NCI-H2081 (cell line): ENCODE data around the gene SALL2.
A peak's percentile ranks its signal among the peaks of the same experiment; 100 is the strongest.
"Not testable (repeated sequence)": the region's sequence is repeated elsewhere in the genome, so short reads cannot be mapped to it uniquely, and the experiment has no call there.

Experiments
- DNase-seq, 2 experiments: peaks; one replicate each; lab custom pipeline; 2025; lab: John Stamatoyannopoulos, UW

SALL2 gene

DNA sequence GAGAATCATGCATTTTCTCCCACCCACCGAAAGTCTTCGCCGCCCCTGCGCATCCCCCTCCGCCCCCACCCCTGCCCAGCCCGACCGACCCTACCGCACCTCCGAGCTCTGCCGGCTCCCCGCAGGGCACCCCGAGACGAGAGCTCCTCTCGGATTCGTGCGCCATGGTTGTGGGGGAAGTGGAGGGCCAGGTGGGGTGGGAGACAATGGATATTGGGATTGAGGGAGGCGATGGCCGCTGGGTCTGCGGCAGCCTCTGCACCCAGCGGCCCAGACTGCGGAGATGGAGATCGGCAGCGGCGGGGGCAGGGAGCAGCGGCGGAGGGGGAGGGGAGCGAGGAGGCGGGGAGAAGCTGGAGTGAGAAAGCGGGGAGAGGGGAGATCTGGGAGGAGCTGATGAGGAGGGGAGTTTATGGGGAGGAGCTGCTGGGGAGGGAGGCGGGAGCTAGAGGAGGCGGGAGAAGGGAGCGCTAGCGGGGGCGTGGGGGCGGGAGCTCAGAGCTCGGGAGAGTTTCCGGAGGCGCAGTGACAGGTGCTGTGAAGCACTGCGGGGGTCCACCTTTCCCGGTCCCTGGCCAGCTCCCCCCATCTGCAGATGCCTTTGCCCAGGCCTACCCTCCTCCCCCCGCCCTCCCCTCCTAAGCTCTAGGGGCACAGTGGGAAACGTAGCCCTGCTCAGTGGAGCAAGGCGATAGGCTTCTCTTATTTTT, at the start of gene SALL2:
Gene SALL2, minus strand, starts transcription at position 385 of the 710 bp plus-strand sequence. Its CDS starts 219 bp downstream, at position 166.
- peak; percentile 93 to 94 for DNase-seq

DNA sequence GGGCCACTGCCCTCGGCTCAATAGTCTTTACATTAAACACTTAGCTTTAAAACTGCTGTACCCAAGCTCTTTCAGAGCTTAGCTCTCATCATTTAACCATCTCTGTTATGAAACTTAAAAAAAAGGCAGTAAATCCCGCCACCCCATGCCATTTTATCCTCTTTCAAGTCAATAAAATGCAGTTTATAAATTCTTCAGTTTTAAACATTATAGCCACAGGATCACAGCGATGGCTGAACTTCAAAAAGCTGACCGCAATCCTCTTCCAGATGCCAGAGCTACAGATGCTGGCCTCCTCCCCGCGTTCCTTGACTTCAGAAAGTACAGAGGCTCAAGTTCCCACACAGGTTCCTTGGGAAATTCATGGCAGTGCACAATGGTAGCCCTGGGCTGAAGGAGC, 49.5 kb upstream of the SALL2 start:
- no peak for DNase-seq

DNA sequence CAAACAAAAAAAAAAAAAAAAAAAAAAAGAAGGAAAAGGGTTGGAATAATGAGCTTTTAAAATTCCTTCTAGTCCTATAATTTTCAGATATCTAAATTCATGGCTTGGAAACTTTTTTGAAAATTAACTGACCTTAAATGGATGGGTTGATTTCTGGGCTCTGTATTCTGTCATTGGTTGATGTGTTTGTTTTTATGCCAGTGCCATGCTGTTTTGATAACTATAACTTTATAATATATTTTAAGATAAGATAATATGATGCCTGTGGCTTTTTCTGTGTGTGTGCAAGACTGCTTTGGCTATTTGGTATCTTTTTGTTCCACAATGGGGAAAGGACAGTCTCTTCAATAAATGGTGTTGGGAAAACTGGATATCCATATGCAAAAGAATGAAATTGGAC, 46.5 kb upstream of the SALL2 start:
- DNase-seq: no peak

DNA sequence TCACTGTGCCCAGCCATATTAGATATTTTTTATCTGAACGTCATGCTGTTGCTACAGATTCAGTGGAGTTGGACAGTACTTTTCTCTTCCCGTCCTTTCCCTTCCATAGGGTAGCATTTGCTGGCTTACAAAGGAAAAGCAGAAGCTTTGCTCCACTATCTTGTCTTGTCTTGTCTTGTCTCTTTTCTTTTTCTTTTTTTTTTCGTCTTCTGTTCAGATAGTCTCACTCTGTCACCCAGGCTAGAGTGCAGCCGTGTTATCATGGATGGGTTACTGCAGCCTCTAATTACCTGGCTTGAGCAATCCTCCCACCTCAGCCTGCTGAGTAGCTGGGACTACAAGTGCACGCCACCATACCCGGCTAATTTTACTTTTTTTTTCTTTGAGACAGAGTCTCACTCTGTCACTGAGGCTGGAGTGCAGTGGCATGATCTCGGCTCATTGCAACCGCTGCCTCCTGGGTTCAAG, 32.6 kb upstream of the SALL2 start:
- no peak for DNase-seq

DNA sequence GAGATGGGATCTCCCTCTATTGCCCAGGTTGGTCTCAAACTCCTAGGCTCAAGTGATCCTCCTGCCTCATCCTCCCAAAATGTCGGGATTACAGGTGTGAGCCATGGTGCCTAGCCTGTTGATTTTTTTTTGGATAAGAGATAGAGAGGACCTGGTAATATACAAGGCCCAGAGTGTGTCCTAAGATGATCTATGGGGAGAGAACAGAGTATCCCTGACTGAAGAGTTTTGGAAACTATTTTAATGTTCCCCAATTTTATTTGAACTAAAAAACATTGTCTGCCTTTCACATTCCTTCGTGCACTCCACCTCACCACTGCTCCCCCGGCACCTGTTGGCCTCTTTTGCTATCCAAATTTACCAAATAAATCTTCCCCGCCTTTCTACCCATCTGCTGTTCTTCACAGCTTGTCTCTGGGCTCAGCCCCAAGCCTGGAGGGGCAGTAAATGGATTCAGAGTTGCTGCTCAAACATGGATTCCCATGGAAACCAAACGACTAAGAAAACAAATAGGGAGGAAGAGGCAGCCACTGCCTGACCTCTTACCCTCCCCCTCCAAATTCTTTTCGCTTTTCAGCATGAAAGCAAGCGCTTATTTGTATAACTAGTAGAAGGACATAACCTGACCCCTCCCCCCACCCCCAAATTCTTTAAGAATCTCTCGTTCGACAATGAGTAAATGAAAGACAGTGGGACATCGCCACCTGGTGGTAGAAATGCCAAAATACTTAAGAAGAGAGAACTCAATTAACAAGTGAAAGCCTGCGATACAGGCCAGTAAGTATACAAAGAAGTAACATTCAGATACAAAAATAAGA, 31.1 kb upstream of the SALL2 start:
- DNase-seq: peak; percentile 87 to 92

DNA sequence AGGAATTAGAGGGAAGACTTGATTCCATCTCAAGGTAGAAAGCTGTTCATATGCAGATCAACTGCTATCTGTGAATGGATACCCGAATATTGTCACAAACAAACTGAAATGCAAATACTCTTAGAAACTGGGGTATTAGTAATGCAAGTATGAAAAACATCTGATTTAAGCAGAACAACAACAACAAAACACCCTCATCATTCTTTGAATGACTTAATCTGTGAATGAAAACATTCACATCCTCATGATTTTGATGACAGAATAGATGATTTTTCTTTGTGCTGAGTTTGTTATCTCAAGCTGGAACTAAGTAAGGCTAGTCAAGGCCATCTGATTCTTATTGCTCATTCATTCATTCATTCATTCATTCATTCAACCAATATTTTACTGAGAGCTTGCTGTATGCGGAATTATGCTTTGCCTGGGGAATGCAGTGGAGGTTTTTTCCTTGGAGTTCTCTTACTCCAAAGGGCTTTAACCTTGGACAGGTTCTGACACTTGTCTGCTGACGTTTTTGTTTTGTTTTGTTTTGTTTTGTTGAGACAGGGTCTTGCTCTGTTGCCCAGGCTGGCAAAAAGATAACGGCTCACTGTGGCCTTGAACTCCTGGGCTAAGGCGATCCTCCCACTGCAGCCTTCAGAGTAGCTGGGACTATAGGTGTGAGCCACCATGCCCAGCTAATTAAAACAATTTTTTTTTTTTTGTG, 30.4 kb upstream of the SALL2 start:
- no peak for DNase-seq

DNA sequence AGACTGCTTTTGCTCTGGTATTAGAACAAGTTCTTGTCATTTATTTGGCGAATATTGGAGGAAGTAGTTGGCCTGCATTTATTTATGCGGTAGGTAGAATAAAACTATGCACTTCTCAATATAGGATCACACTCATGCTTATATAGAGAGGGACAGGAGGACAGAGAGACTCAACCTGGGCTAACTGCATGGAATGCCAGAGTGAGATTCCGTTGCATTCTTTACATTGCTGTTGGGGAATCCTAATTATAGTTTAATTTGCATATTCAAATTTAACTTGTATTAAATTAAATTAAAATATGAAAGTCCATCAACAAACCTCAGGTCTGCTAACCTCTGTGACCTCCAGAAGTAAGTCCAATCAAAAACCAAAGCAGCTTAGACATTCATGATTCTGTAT, 27.1 kb upstream of the SALL2 start:
- DNase-seq: no peak

DNA sequence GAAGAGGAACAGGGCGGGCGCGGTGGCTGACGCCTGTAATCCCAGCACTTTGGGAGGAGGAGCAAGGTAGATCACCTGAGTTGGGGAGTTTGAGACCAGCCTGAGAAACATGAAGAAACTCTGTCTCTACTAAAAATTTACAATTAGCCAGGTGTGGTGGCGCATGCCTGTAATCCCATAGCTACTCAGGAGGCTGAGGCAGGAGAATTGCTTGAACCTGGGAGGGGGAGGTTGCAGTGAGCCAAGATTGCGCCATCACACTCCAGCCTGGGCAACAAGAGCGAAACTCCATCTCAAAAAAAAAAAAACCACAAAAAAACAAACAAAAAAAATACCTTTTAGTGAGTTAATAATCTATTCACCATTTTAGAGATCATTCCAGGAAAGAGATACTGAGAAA, 18.4 kb upstream of the SALL2 start:
- not testable (repeated sequence) for DNase-seq

DNA sequence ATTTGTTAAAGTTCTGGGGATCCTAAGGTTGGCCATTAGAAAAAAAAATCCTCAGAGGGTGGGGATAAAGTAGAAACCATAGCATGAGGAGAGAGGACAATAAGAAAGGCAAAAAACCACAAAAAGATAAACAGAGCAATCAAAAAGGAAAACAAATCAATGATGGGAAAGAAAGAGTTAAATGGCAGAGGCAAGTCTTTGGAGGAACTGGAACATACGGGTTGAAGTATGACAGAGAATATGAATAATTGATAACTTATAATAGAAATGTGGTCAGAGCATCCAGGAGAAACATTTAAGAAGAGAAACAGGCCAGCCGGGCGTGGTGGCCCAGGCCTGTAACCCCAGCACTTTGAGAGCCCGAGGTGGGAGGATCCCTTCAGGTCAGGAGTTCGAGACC, 17.8 kb upstream of the SALL2 start:
- no peak for DNase-seq

DNA sequence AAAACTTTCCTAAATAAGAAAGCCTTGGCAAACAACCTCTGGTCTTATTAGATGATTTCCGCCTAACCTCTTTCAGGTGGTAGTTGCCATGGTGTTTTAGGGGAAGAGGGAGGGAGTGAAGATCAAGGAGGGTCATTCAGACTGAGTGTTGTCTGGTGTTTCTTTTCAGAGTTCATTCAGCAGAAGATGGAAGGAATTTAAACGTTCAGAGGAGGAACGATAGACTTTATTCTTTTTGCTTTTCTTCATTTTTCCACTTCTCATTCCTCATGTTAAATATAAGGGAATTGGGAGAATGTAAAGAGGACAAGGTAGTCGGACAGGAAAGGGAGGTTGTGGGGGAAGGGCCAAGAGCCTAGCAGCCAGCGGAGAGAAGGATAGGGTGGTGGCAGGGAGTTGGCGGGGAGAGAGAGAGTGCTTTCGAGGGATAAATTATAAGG, 17.4 kb upstream of the SALL2 start:
- DNase-seq: no peak

DNA sequence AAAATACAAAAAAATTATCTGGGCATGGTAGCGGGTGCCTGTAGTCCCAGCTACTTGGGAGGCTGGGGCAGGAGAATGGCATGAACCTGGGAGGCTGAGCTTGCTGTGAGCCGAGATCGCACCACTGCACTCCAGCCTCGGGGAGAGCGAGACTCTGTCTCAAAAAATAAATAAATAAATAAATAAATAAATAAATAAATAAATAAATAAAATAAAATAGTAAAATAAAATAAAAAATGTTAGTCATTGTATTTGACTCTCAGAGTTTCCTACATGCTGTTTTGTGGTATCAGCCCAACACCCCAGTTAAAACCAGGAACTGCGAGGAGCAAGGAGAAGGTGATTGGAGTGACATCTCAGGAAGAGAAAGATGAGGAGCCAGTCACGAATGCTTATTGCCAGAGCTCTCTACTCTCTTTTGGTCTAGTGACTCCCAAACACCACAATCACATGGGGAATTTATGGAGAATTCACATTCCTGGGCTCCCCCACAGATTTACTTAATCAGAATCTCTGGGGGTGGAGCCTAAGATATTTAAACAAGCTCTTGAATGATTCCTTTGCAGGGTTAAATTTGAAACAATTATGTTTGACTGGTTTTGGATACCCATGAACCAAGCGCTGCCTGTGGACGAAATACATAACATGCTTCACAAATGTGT, 15.4 kb upstream of the SALL2 start:
- no peak for DNase-seq

DNA sequence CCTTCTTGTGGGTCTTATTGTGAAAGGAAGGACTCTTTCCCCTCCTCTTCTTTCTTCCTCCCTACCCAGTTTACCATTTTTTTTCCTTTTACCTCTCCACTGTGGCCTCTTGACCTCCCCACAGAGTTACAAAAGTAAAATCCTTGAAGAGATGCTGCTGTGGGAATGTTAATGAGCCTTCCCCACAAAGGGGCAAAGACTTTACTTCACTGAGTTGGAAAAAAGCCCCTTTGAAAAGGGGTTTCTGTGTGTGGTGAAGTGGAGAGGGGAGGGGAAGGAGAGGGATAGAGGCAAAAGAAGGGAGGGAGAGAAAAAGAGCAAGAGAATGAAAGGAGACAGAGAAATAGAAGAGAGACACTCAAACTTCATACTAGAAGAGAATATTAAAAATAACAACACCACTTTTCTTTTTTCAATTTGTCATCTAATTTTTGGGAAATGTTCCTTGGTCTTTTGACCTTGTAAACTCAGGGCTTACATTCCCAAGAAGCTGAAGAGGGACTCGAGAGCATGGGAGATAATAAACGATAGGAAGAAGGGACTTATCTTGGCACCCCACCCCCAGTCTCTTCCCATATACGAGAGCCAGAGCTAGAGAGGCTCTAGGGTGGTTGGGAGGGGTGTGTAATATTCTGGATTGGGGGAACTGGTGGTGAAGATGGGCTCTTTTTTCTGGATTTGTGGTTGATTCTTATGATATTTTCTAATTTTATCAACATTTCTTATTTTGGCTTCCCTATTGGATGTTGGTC, 13.2 kb upstream of the SALL2 start:
- no peak for DNase-seq

DNA sequence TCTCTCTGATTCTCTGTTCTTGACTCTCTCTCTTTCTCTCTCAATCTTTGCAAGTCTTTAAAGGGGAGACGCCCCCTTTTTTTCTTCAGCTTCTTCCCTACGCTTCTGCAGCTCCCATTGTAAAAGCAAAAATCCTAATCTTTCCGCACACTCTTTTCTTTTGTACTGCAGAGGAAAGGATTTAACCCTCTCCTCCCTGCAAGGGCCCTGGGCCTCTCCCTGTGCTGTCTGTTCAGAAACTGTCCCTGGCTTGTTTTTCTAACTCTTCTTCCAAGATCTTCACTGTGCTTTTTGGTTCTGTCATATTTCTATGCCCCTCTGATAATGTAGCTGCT, 10.9 kb upstream of the SALL2 start:
- no peak for DNase-seq

DNA sequence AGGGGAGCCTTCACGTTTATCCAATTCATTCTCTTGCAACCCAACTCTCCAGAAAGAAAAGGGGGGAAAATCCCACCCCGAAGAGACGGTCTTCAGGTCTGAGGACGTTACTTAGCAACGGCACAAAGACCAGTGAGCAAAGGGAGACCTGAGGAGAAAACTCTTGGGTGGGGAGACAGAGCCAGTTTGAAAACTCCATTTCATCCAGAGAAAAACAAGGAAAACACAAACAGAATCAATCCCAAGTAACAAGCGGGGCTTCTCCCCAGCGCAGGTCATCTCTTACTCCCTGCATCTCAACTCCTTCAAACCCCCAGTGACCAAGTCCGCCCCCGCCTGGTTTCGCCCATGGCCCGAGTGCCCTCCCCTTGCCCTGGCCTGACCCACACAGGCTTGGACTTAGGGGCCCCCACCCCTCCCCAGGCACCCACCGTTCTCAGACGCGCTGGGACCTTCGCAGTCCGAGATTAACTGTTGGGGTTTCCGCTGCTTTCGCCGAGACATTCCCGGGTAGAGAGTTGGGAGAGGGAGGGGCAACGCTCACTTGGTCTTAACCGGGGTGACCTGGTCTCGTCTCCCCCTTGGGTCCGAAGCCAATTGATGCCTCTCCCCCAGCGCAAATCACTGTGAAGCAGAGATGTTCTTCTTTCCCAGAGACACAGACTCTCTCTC, 10.4 kb upstream of the SALL2 start:
- DNase-seq: no peak

DNA sequence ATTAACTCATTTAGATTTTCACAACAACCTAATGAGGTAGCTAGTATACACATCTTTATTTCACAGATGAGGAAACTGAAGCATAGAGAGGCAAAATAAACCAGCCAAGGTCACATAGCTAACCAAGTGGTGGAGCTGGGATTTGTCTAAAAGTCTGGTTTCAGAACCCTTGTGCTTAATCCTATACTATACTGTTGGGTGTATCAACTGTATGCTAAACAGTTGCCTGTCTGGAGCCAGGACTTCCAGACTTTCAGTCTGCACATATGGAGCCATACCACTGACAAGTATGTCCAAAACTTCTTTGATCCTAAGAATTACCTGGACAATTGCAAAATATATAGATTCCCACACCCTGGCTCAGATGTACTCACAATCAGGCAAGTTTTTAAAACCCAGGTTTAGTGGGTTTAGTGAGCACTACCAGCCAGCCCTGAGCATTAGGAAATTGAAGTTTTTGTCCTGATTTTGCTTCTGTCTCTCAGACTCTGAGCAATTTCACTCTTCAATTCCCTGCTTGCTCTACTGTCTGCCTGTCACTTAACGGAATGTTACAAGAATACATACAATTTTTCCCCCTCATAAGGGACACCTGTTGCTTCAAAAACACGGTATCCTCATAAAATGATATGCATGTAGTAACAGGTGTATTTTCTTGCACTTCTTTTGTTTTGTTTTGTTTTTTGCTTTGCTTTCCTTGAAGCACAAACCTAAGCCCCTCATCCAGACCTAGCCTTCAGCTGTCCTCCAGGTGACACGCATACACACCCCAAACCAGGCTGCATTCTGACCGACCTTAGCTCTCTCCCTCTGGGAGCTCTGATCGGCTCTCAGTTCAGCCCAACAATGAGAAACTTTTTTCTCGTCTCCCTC, 9.6 kb upstream of the SALL2 start:
- DNase-seq: no peak

DNA sequence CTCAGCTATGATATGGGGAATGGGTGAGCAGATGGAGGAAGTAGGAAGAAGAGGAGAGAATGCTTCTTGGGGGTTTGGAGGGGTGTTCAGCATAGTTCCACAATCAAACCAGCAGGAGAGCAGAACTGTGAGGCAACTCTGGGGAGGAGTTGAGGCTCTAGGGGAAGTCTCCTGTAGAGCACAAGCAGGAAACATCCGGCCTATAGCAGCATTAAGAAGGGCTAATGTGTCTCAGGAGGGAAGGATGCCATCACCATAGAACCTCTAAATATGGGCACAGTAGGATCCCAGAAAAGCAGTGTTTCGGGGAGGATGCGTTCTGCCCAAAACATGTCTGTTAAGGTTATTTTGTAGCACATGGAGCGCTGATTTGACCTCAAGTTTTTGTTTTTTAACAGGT, 8.4 kb upstream of the SALL2 start:
- no peak for DNase-seq

DNA sequence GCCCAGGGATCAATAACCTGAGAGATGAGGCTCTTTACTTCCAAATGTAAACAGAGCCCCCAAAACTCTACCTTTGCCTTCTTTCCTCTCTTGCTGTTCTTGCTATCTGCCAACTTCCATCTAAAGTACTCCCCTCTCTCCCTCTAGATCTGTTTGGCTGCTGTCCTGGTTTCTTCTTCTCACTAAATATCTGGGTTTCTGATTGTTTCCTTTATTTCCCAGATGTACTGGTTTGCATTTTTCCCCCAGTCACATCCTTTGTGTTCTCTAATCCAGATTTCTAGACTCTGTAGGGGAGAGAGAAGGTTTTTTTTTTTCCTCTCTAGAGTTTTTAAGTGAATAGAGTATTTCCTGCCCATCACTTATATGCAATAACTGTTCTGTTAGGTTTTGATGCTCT, 7.1 kb upstream of the SALL2 start:
- DNase-seq: no peak

DNA sequence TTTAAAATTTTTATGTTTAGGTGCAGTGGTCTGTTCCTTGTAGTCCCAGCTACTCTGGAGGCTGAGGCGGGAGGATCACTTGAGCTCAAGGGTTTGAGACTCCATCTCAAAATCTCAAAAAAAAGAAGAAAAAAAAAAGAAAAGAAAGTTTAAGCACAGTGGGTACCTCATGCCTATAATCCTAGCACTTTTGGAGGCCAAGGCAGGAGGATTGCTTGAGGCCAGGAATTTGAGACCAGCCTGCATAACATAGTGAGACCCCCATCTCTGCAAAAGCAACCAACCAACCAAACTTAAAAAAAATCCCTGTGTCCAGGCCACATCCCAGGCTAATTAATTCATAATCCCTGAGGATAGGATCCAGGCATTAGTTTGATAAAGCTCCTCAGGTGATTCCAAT, 3.4 kb upstream of the SALL2 start:
- DNase-seq: no peak

DNA sequence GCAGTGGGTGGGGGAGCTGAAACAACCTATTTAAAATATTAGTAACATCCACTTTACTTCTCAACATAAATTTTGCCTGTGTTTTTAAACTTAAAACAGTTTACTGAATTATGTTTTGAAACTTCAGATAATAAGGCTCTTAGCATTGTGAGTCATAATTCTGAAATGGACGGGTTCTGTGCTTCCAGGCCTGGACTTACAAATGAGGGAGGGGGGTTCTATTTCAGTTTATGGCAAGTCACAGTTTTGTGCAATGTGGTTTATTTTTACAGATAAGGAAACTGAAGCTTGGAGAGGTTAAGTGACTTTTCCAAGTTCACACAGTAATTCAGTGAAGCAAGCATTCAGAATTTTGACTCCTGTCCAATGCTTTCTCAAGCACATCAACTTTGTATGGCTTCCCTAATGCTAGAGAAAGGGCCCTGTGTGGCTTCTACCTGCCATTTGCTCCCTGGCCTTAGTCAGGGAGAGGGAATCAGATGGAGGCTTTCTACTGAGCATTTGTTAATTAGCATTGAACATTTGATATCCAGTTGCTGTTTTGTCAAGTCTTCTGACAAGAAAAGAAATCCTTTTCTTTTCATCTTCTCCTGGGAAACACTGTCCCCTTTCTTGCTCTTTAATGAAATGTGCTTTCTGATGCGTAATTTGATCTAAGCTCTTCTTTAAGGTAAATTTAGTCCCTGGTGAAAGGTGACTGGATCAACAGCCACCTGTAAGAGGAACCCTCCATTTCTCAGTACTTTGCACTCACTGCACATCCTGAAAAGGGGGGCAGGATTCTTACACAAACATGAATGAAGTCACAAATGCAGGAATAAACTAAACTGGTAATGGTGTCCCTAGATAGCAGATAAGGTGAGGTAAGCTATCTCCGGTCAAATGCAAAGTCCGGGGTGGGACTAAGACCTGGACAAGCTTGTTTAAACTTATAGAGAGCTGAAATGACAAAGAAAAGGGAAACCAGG, 2.5 kb upstream of the SALL2 start:
- DNase-seq: no peak
